Measurements from ENCODE around the gene SAMD4B. TPM values are rescaled to one million over a fixed set of nuclear protein-coding genes. Genes with fewer than 3 reads are reported as not detected.

Gene SAMD4B
- total RNA-seq, 4 donors from 2014 or later = 55.9 to 87.7 (median 73.2) TPM

DNA sequence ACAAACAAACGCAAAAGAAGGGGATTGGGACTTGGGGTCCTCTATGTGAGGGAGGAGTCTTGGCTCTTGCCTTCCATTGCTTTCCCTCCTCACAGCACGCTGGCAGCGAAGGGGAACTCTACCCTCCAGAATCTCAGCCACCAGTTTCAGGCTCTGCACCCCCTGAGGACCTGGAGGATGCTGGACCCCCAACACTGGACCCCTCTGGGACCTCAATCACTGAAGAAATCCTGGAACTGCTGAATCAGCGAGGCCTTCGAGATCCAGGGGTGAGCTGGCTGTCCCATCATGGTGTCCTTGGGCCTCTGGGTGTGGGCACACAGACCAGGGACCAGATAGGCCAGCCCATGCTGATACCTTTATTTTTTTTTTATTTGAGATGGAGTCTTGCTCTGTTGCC, 79.8 kb downstream of the SAMD4B start:
- ATAC-seq (ENCODE audit: low FRiP score) (no peak), DNase-seq (ENCODE audit: low spot score) (no peak)
- TF ChIP-seq, protein P1, sequence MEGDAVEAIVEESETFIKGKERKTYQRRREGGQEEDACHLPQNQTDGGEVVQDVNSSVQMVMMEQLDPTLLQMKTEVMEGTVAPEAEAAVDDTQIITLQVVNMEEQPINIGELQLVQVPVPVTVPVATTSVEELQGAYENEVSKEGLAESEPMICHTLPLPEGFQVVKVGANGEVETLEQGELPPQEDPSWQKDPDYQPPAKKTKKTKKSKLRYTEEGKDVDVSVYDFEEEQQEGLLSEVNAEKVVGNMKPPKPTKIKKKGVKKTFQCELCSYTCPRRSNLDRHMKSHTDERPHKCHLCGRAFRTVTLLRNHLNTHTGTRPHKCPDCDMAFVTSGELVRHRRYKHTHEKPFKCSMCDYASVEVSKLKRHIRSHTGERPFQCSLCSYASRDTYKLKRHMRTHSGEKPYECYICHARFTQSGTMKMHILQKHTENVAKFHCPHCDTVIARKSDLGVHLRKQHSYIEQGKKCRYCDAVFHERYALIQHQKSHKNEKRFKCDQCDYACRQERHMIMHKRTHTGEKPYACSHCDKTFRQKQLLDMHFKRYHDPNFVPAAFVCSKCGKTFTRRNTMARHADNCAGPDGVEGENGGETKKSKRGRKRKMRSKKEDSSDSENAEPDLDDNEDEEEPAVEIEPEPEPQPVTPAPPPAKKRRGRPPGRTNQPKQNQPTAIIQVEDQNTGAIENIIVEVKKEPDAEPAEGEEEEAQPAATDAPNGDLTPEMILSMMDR (IDR thresholded peaks at IDR 0.05) = no peak

DNA sequence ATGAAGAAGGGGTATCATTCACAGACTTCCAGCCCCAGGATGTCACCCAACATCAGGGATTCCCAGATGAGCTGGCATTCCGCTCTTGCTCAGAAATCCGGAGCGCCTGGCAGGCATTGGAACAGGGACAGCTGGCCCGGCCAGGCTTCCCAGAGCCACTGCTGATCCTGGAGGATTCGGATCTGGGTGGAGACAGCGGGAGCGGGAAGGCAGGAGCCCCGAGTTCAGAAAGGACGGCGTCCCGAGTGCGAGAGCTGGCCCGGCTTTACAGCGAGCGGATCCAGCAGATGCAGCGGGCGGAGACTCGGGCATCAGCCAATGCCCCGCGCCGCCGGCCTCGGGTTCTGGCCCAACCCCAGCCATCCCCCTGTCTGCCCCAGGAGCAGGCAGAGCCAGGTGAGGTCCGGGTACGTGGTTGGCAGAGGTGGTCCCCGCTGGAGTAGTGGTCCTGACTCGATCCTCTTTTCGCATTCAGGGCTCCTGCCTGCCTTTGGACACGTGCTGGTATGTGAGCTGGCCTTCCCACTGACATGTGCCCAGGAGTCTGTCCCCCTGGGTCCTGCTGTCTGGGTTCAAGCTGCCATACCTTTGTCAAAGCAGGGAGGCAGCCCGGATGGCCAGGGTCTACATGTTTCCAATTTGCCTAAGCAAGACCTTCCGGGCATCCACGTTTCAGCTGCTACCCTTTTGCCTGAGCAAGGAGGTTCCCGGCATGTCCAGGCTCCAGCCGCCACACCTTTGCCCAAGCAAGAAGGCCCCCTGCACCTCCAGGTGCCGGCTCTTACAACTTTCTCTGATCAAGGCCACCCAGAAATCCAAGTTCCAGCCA, 81.3 kb downstream of the SAMD4B start:
- TF ChIP-seq, protein P1 (IDR thresholded peaks at IDR 0.05) = no peak
- ATAC-seq (ENCODE audit: low FRiP score) (no peak), DNase-seq (ENCODE audit: low spot score) (no peak)

DNA sequence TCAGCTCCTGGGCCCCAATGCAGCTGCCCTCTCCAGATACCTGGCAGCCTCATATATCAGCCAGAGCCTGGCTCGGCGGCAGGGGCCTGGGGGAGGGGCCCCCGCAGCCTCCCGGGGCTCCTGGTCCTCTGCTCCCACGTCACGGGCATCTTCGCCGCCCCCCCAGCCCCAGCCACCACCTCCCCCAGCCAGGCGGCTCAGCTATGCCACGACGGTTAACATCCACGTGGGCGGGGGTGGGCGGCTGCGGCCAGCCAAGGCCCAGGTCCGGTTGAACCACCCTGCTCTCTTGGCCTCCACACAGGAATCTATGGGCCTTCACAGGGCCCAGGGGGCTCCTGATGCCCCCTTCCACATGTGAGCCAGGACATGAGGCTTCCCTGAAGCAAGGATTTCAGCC, 82.7 kb downstream of the SAMD4B start:
- DNase-seq (ENCODE audit: low spot score) (no peak), ATAC-seq (ENCODE audit: low FRiP score) (no peak)
- TF ChIP-seq, protein P1 (IDR thresholded peaks at IDR 0.05) = no peak

DNA sequence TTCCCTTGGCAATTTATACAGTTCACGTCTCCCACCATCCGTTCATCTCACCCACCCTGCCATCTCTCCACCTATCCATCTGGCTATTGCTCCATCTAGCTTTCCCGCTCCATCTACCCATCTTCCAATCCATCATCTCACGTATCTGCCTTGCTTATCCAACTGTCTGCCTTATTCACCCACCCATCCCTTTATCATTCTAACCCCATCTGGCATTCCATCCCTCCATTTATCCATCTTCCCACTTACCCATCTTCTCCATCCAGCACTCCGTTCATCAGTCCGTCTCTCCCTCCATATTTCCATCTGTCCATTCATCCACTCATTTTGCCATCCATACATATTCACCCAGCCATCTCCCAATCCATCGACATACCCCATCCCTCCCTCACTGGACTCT, 83.5 kb downstream of the SAMD4B start:
- DNase-seq (ENCODE audit: low spot score) = no peak
- TF ChIP-seq, protein P1 (IDR thresholded peaks at IDR 0.05) = no peak
- ATAC-seq (ENCODE audit: low FRiP score) = no peak

DNA sequence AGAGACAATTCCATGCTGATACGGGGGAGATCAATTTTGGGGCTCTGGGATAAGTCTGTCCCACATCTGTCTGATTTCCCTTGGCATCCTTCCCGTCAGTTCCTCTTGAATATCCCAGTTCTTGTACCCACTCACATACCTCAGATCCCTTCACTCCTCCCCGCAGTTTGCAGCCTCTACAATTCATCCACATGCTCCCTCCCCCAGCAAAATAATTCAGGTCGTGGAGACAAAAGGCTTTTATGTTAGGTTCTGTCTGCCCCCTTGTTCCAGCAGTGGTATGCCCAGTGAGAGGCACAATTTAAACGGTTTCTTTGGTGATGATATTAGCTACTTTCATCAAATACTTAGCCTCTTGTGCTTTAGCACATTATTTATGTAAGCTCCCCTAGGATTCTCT, 83.9 kb downstream of the SAMD4B start:
- DNase-seq (ENCODE audit: low spot score) (no peak), ATAC-seq (ENCODE audit: low FRiP score) (no peak)
- TF ChIP-seq, protein P1 (IDR thresholded peaks at IDR 0.05) = no peak

DNA sequence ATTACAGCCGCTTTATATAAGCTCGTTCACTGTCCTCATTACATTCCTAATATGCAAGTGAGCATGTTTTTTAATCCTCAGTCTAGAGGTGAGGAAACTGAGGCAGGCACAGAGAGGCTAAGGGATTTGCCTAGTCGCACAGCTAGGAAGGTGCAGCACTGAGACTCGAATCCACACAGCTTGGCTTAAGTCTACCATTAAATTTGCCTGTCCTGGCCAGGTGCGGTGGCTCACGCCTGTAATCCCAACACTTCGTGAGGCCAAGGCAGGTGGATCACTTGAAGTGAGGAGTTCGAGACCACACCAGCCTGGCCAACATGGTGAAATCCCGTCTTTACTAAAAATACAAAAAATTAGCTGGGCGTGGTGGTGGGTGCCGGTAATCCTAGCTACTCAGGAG, 85.5 kb downstream of the SAMD4B start:
- ATAC-seq (ENCODE audit: low FRiP score) = no peak
- TF ChIP-seq, protein P1 (IDR thresholded peaks at IDR 0.05) = no peak
- no peak for DNase-seq (ENCODE audit: low spot score)

Measured in omental fat pad (tissue), 4 donors.